GM19452 (cell line): ENCODE measurements around the gene ENDOG.
"Not testable (repeated sequence)": the region's sequence is repeated elsewhere in the genome, so short reads cannot be mapped to it uniquely, and the experiment has no call there.

Source experiments
- ATAC-seq: cut with Tn5 transposase; IDR thresholded peaks from one replicate; pipeline ENCODE4 v1.9.1; 2021; ENCODE audit not compliant: unreplicated experiment

The ENDOG gene

GRCh38 chr9:128860937-128861336 is 42.6 kb downstream of the ENDOG start:
- ATAC-seq: no peak

- ATAC-seq: no peak
These were observed 43.2 kb downstream of the ENDOG start for GRCh38 chr9:128861501-128861900.

GRCh38 chr9:128862401-128862851 is 44.1 kb downstream of the ENDOG start:
- no peak for ATAC-seq

GRCh38 chr9:128863647-128864046 is 45.3 kb downstream of the ENDOG start:
- no peak for ATAC-seq

GRCh38 chr9:128870128-128870940 is 52.0 kb downstream of the ENDOG start:
- no peak for ATAC-seq

GRCh38 chr9:128870941-128871265 is 52.6 kb downstream of the ENDOG start:
- not testable (repeated sequence) for ATAC-seq
